ENCODE data around the gene ZNF175. TPM values are rescaled to one million over a fixed set of nuclear protein-coding genes. Genes with fewer than 3 reads are reported as not detected.

Gene ZNF175
- total and polyA plus RNA-seq, 2 donors (not counting 3 experiments of a cell fraction or from before 2014, with no cell fraction given) = 4.9 to 16.5 TPM

GRCh38 chr19:51632126-51632525 lies 61.0 kb downstream of the ZNF175 start:
- Histone ChIP-seq H3K9me1 (replicated peaks; ENCODE audit: control insufficient read depth, extremely low read depth, insufficient read depth, low read length) (no peaks in the 10 kb centered on the region), H3K4me3 (replicated peaks in 1 of 3; ENCODE audit: insufficient read depth in 1 of 3, low read depth in 1 of 3, low read length in 3 of 3) (no peak overlapping the region), H3K79me2 (ENCODE audit: control insufficient read depth, insufficient read depth, low read length) (no peaks in the 10 kb centered on the region), H3K9ac (replicated peaks; ENCODE audit: extremely low read depth, insufficient read depth, low read length) (no peak overlapping the region), H3K27ac (ENCODE audit: insufficient read depth, low read depth, low read length) (no peak overlapping the region), H3K9me3 (replicated peaks; ENCODE audit: control insufficient read depth, insufficient read depth, low read length) (no peaks in the 10 kb centered on the region), H2AFZ (ENCODE audit: low read depth, low read length) (no peak overlapping the region), H3K27me3 (ENCODE audit: control insufficient read depth in 2 of 2, insufficient read depth in 2 of 2, low read length in 2 of 2) (no peaks in the 10 kb centered on the region), H3K4me2 (ENCODE audit: insufficient read depth, low read length) (no peak overlapping the region), H4K20me1 (replicated peaks; ENCODE audit: control insufficient read depth, extremely low read depth, insufficient read depth, low read length) (no peaks in the 10 kb centered on the region), H3K4me1 (ENCODE audit: control insufficient read depth, extremely low read depth, insufficient read depth, low read length) (no peaks in the 10 kb centered on the region), H3K36me3 (ENCODE audit: control insufficient read depth in 2 of 2, extremely low read depth in 1 of 2, insufficient read depth in 2 of 2, low read length in 2 of 2) (no peaks in the 10 kb centered on the region)
- FAIRE-seq = no peak
- intact Hi-C loops (cut with micrococcal nuclease) (no loop called here), dilution Hi-C loops (cut with MboI; ENCODE audit: extremely low pct_ligation_motif_present, low sequenced_read_pairs) (no loop called here)
- DNase-seq (ENCODE audit: low read depth, low spot score) = no peak
- CTCF ChIA-PET = no interaction called here
- no peak for TF ChIP-seq POLR2A (IDR thresholded peaks at IDR 0.05; ENCODE audit: low read depth, low read length)
- TF ChIP-seq EZH2 (IDR thresholded peaks at IDR 0.05; ENCODE audit: borderline replicate concordance, low read depth, low read length, severe bottlenecking) = no peak
- TF ChIP-seq, protein P1, sequence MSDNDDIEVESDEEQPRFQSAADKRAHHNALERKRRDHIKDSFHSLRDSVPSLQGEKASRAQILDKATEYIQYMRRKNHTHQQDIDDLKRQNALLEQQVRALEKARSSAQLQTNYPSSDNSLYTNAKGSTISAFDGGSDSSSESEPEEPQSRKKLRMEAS (IDR thresholded peaks at IDR 0.05; ENCODE audit: insufficient read depth, insufficient read length) = no peak
- TF ChIP-seq CTCF (IDR thresholded peaks at IDR 0.05; ENCODE audit: extremely low read depth in 1 of 2, insufficient read depth in 1 of 2, low read depth in 1 of 2, low read length in 2 of 2) = no peak
- no peak for TF ChIP-seq JUN (IDR thresholded peaks at IDR 0.05; ENCODE audit: borderline replicate concordance, insufficient read depth, insufficient read length, low read depth)
- no peak for TF ChIP-seq FOS (IDR thresholded peaks at IDR 0.05; ENCODE audit: borderline replicate concordance, insufficient read depth, low read length)
- TF ChIP-seq MYC (IDR thresholded peaks at IDR 0.05; ENCODE audit: low read depth, low read length) = no peak
- TF ChIP-seq POLR2AphosphoS5 (IDR thresholded peaks at IDR 0.05; ENCODE audit: insufficient read depth, low read depth, low read length) = no peak
- TF ChIP-seq GATA2 (IDR thresholded peaks at IDR 0.05; ENCODE audit: insufficient read depth, insufficient read length, low read depth, low read length) = no peak
- POLR2A ChIA-PET = no interaction called here
- BruUV-seq (replicated peaks) = no TSS peak

Data from endothelial cell of umbilical vein (primary cell).